Body of pancreas (tissue), 4 donors: ENCODE results near the gene FOXD4L3.
"Not testable (repeated sequence)": the region's sequence is repeated elsewhere in the genome, so short reads cannot be mapped to it uniquely, and the experiment has no call there.

Source experiments
- CTCF ChIP-seq, 7 experiments: fragments of 450-650 bp in 4 of 7; fragments of 200-600 bp in 3 of 7; sonication (generic) in 3 of 7; IDR thresholded peaks; one replicate each; pipeline ENCODE4 v1.5.1; 2016 to 2019; ENCODE audit warnings: antibody characterized with exemption in 7 of 7
- POLR2A ChIP-seq, 3 donors: fragments of 450-650 bp; IDR thresholded peaks; one replicate each; pipeline ENCODE4 v1.6.1; 2016; ENCODE audit warnings: antibody characterized with exemption in 3 of 3, mild to moderate bottlenecking in 2 of 3

DNA sequence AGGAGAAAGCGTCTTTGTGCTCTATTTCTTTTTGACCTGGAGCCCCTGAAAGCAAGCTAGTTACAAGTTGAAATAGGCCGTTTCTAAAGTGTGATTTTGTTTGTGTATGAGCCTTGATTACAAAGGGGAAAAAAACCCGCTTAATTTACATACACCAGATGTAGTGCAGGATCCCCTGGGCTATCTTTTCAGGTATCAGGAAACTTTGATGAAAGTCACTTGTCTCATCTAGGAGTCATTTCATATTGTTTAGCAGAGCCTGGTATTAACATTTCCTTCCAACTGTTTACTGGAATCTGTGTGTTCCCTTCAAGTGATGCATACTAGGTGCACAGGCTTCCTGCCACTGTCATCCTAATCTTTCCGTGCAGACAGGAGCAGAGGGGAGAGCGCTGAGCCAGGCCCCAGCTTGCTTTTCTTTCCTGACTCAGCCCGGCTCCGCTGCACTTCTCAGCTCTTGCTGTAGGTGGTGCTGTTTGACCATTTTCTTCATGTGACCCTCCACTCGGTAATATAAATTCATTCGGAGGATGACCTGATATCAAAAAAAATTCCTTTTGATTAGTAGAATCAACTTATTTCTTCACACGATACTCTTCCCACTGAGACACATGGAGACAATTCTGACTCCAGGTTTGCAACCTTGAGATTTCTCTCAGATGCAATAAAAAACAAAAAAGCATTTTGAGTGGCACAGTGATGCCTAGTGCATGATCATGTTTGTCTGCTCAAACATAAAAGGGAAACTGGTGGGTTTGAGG, 39.8 kb downstream of the FOXD4L3 start:
- TF ChIP-seq CTCF (IDR thresholded peaks at IDR 0.05), result peak in 3 of 7 experiments; percentile 12 to 25 (median 12)
- not testable (repeated sequence) for TF ChIP-seq POLR2A (IDR thresholded peaks at IDR 0.05)
